SK-N-SH (cell line): ENCODE data around the gene SMPD3. TPM values are rescaled to one million over a fixed set of nuclear protein-coding genes. Genes with fewer than 3 reads are reported as not detected.

ENCODE experiments used
- CTCF ChIA-PET: fragments of 300-600, 350-600 bp; formaldehyde crosslinking; extraction: SDS; loops from one replicate; lab custom pipeline; 2021; lab: Yijun Ruan, JAX
- POLR2A ChIA-PET: fragments of 350-600 bp; sonication (Branson Sonifier 250); formaldehyde crosslinking; extraction: SDS; loops from one replicate; lab custom pipeline; 2020; ENCODE audit warnings: antibody characterized with exemption, inconsistent platforms; lab: Yijun Ruan, JAX
- DNase-seq: peaks from one replicate; pipeline ENCODE4 v3.0.0; 2012
- H2AFZ ChIP-seq: fragments of 200-600 bp; sonication (generic); 2 replicates; pipeline ENCODE4 v1.8.1; 2016; ENCODE audit warnings: antibody characterized with exemption, mild to moderate bottlenecking, low read depth
- H3F3A ChIP-seq: fragments of 200-600 bp; sonication (generic); replicated peaks from 2 replicates; pipeline ENCODE3; 2016; ENCODE audit warnings: antibody characterized with exemption, mild to moderate bottlenecking; ENCODE audit not compliant: insufficient read depth
- H3K27ac ChIP-seq, 2 experiments: fragments of 200-500 bp in 1 of 2; fragments of 200-600 bp in 1 of 2; sonication (Bioruptor generic) in 1 of 2; sonication (generic), shearing (Covaris generic) in 1 of 2; 2 replicates each; pipeline versions ENCODE4 v1.5.1 to v1.6.1; 2014 to 2016; ENCODE audit warnings: low read depth in 2 of 2, inconsistent platforms in 1 of 2, low read length in 1 of 2, mild to moderate bottlenecking in 1 of 2, mixed read lengths in 1 of 2
- H3K27me3 ChIP-seq: fragments of 200-600 bp; sonication (generic), shearing (Covaris generic); 2 replicates; pipeline ENCODE4 v1.6.1; 2016; ENCODE audit warnings: mixed run types; ENCODE audit not compliant: insufficient read depth
- H3K36me3 ChIP-seq, 2 experiments: fragments of 200-500 bp in 1 of 2; fragments of 200-600 bp in 1 of 2; sonication (Bioruptor generic) in 1 of 2; sonication (generic) in 1 of 2; replicated peaks in 1 of 2; 2 replicates each; pipeline versions ENCODE3 to v1.5.1; 2014 to 2016; ENCODE audit warnings: low read length in 1 of 2, mild to moderate bottlenecking in 1 of 2; ENCODE audit not compliant: insufficient read depth in 2 of 2, control insufficient read depth in 1 of 2
- H3K4me1 ChIP-seq, 2 experiments: fragments of 200-500 bp in 1 of 2; fragments of 200-600 bp in 1 of 2; sonication (Bioruptor generic) in 1 of 2; sonication (generic), shearing (Covaris generic) in 1 of 2; 2 replicates each; pipeline versions ENCODE4 v1.5.1 to v1.6.1; 2014 to 2016; ENCODE audit warnings: low read depth in 1 of 2, low read length in 1 of 2, mixed run types in 1 of 2; ENCODE audit not compliant: insufficient read depth in 2 of 2, control insufficient read depth in 1 of 2
- H3K4me2 ChIP-seq: fragments of 200-600 bp; sonication (generic), shearing (Covaris generic); 2 replicates; pipeline ENCODE4 v1.6.1; 2017; ENCODE audit warnings: mixed run types
- H3K4me3 ChIP-seq, 2 experiments: fragments of 200-500 bp in 1 of 2; fragments of 200-600 bp in 1 of 2; sonication (Bioruptor generic) in 1 of 2; sonication (generic), shearing (Covaris generic) in 1 of 2; 2 replicates each; pipeline versions ENCODE4 v1.5.1 to v1.8.1; 2014 to 2016; ENCODE audit warnings: low read depth in 2 of 2, inconsistent platforms in 1 of 2, low read length in 1 of 2, mild to moderate bottlenecking in 1 of 2, mixed read lengths in 1 of 2, moderate library complexity in 1 of 2
- H3K79me2 ChIP-seq: fragments of 200-600 bp; sonication (generic); 2 replicates; pipeline ENCODE4 v1.8.1; 2017; ENCODE audit warnings: mild to moderate bottlenecking; ENCODE audit not compliant: insufficient read depth
- H3K9ac ChIP-seq: fragments of 200-600 bp; sonication (generic); 2 replicates; pipeline ENCODE4 v1.6.1; 2017; ENCODE audit warnings: mixed run types
- H3K9me2 ChIP-seq: fragments of 200-600 bp; sonication (generic); 2 replicates; pipeline ENCODE4 v1.6.1; 2017; ENCODE audit warnings: mixed run types
- H3K9me3 ChIP-seq: fragments of 200-600 bp; sonication (generic); 2 replicates; pipeline ENCODE4 v1.6.1; 2017; ENCODE audit warnings: mixed run types, mild to moderate bottlenecking, moderate library complexity
- H4K20me1 ChIP-seq: fragments of 200-600 bp; sonication (generic); 2 replicates; pipeline ENCODE4 v1.6.1; 2017; ENCODE audit warnings: mild to moderate bottlenecking, mixed run types; ENCODE audit not compliant: insufficient read depth
- CTCF ChIP-seq: fragments of 200-600 bp; sonication (generic); IDR thresholded peaks from 2 replicates; pipeline ENCODE4 v1.6.1; 2017; ENCODE audit warnings: antibody characterized with exemption, mild to moderate bottlenecking, moderate library complexity
- FOXM1 ChIP-seq: IDR thresholded peaks from 2 replicates; pipeline ENCODE4 v1.4.0; 2012; ENCODE audit warnings: low read depth, mild to moderate bottlenecking
- GATA2 ChIP-seq: sonication (generic); formaldehyde crosslinking; IDR thresholded peaks from 2 replicates; pipeline ENCODE4 v1.5.0; 2020; ENCODE audit warnings: mild to moderate bottlenecking, missing genetic modification reagents
- MXI1 ChIP-seq: IDR thresholded peaks from 2 replicates; pipeline ENCODE4 v1.6.1; 2012; ENCODE audit warnings: mild to moderate bottlenecking, low read depth, low read length, improper control_type of control experiment
- NFIC ChIP-seq: IDR thresholded peaks from 2 replicates; pipeline ENCODE4 v1.4.0; 2012; ENCODE audit warnings: borderline replicate concordance
- NRF1 ChIP-seq: IDR thresholded peaks from 2 replicates; pipeline ENCODE4 v1.6.1; 2012; ENCODE audit warnings: low read depth, mild to moderate bottlenecking, low read length
- PBX3 ChIP-seq: IDR thresholded peaks from 2 replicates; pipeline ENCODE4; 2012
- POLR2AphosphoS5 ChIP-seq: IDR thresholded peaks from 2 replicates; pipeline ENCODE4 v1.6.1; 2012; ENCODE audit warnings: low read depth, low read length
- RFX5 ChIP-seq: IDR thresholded peaks from 2 replicates; pipeline ENCODE4 v1.6.1; 2012; ENCODE audit warnings: mild to moderate bottlenecking, improper control_type of control experiment, low read length
- RXRA ChIP-seq: IDR thresholded peaks from 2 replicates; pipeline ENCODE4 v1.4.0; 2012; ENCODE audit warnings: low read depth, mild to moderate bottlenecking, borderline replicate concordance
- SIN3A ChIP-seq: IDR thresholded peaks from 2 replicates; pipeline ENCODE4 v1.6.1; 2012; ENCODE audit warnings: low read depth, mild to moderate bottlenecking, low read length, moderate library complexity, borderline replicate concordance
- USF2 ChIP-seq: fragments of 150-350 bp; IDR thresholded peaks from 2 replicates; pipeline ENCODE4 v1.6.1; 2017; ENCODE audit warnings: antibody characterized with exemption, low read length, low read depth, borderline replicate concordance
- ZBTB33 ChIP-seq: IDR thresholded peaks from 2 replicates; pipeline ENCODE4 v1.4.0; 2012; ENCODE audit warnings: low read depth, borderline replicate concordance
- WGBS: methylation state at CpG from one replicate; pipeline ENCODE4 v1.1.6; 2017; ENCODE audit warnings: low lambda C conversion rate; 5-methylcytosine and 5-hydroxymethylcytosine counted together
- polyA plus RNA-seq, 3 experiments: library from polyadenylated mRNA; depleted of rRNA; stranded (reverse); fragments of >200 nt; gene quantifications; 2 replicates each; pipeline ENCODE4 v1.2.3, GENCODE V29; 2012

Gene SMPD3
- polyA plus RNA-seq, 1 of the 3 experiments (the other 2 are of a cell fraction): 0.38 TPM

GRCh38 chr16:68376590-68376989, 71.7 kb downstream of the SMPD3 start (continued):
- TF ChIP-seq ZBTB33 (no peak), USF2 (no peak), RXRA (no peak), NRF1 (no peak)

GRCh38 chr16:68375801-68376536, 72.3 kb downstream of the SMPD3 start:
- no peak for TF ChIP-seq FOXM1
- no peak for TF ChIP-seq SIN3A
- no peak for TF ChIP-seq PBX3
- no peak for TF ChIP-seq GATA2 (CRISPR knock-in tag)
- no peak for TF ChIP-seq NRF1
- no peak for TF ChIP-seq POLR2AphosphoS5
- TF ChIP-seq RFX5: no peak
- no peak for TF ChIP-seq MXI1
- no peak for TF ChIP-seq RXRA
- no peak for TF ChIP-seq CTCF
- no peak for TF ChIP-seq NFIC
- DNase-seq: no peak
- H4K20me1 ChIP-seq: no peaks in the 10 kb centered on the region
- no peak overlapping the region for H2AFZ ChIP-seq
- no peaks in the 10 kb centered on the region for H3K36me3 ChIP-seq
- H3K4me2 ChIP-seq: no peak overlapping the region
- no peaks in the 10 kb centered on the region for H3F3A ChIP-seq
- no peaks in the 10 kb centered on the region for H3K79me2 ChIP-seq
- ChIA-PET CTCF (interaction anchor here (0.7 to 1.7 kb wide), 6 partner anchors 10 to 47 kb away, joined by 3 to 7 read pairs (median 3); no protein-coding TSS in a partner anchor), POLR2A (interaction anchor here (0.6 to 0.9 kb wide), 2 partner anchors 31 to 530 kb away, joined by 3 to 4 read pairs; no protein-coding TSS in a partner anchor)
- no peaks in the 10 kb centered on the region for H3K9me3 ChIP-seq
- no peaks in the 10 kb centered on the region for H3K27me3 ChIP-seq
- H3K9ac ChIP-seq: no peak overlapping the region
- H3K4me1 ChIP-seq: peaks cover 0 to 24% of the 10 kb centered on the region in 2 experiments; a peak in 1 of 4 replicates
- no peak overlapping the region for H3K27ac ChIP-seq
- no peaks in the 10 kb centered on the region for H3K9me2 ChIP-seq
- WGBS: 73% methylated on average over 10 of the region's 11 CpGs
- no peak overlapping the region for H3K4me3 ChIP-seq
